IMR-90 (cell line): ENCODE results near the gene CXXC4. TPM values are rescaled to one million over a fixed set of nuclear protein-coding genes. Genes with fewer than 3 reads are reported as not detected.

Experiments used
- ATAC-seq: fragments of 200-7000 bp; cut with Tn5 transposase; 2 replicates; pipeline ENCODE4 v1.9.1; 2020; ENCODE audit warnings: low read depth, mild to moderate bottlenecking, moderate library complexity
- BruUV-seq: library from RNA; stranded (reverse); fragments of 400-500 nt; replicated peaks from 2 replicates; lab custom pipeline; 2021; lab: Mats Ljungman, UMichigan
- CTCF ChIA-PET: fragments of 300-600 bp; formaldehyde crosslinking; extraction: SDS; loops from one replicate; lab custom pipeline; 2021; ENCODE audit warnings: antibody characterized with exemption; lab: Yijun Ruan, JAX
- POLR2A ChIA-PET: fragments of 300-600 bp; sonication (Branson Sonifier 250); formaldehyde crosslinking; loops from one replicate; lab custom pipeline; 2022; ENCODE audit warnings: antibody characterized with exemption; ENCODE audit not compliant: unreplicated experiment; lab: Charles Lee
- DNase-seq: peaks from one replicate; pipeline ENCODE4 v3.0.0; 2013
- H2AFZ ChIP-seq: replicated peaks from 2 replicates; pipeline ENCODE3; 2013; ENCODE audit warnings: low read length, mild to moderate bottlenecking; ENCODE audit not compliant: poor library complexity
- H2AK5ac ChIP-seq: 2 replicates; pipeline ENCODE4 v1.6.1; 2013; ENCODE audit warnings: low read depth, low read length, inconsistent platforms
- H2AK9ac ChIP-seq: replicated peaks from 2 replicates; pipeline ENCODE3; 2013; ENCODE audit warnings: mild to moderate bottlenecking, low read depth, low read length, moderate library complexity; ENCODE audit not compliant: poor library complexity
- H2BK120ac ChIP-seq: 2 replicates; pipeline ENCODE4 v1.6.1; 2013; ENCODE audit warnings: low read depth, low read length, inconsistent platforms
- H2BK15ac ChIP-seq: 3 replicates; pipeline ENCODE4 v1.6.1; 2013; ENCODE audit warnings: low read depth, low read length, inconsistent platforms
- H2BK20ac ChIP-seq: 2 replicates; pipeline ENCODE4 v1.6.1; 2013; ENCODE audit warnings: low read depth, mild to moderate bottlenecking, inconsistent platforms, low read length, moderate library complexity
- H2BK5ac ChIP-seq: 2 replicates; pipeline ENCODE4 v1.6.1; 2013; ENCODE audit warnings: mild to moderate bottlenecking, low read depth, low read length, inconsistent platforms; ENCODE audit not compliant: poor library complexity, severe bottlenecking
- H3K14ac ChIP-seq: replicated peaks from 2 replicates; pipeline ENCODE4 v1.6.1; 2013; ENCODE audit warnings: low read depth, low read length, inconsistent platforms
- H3K18ac ChIP-seq: 2 replicates; pipeline ENCODE4 v1.6.1; 2013; ENCODE audit warnings: low read depth, low read length, control low read depth
- H3K23ac ChIP-seq: 2 replicates; pipeline ENCODE4 v1.6.1; 2013; ENCODE audit warnings: low read depth, low read length, inconsistent platforms
- H3K27ac ChIP-seq: 2 replicates; pipeline ENCODE4 v1.5.1; 2013; ENCODE audit warnings: mild to moderate bottlenecking, control low read depth, low read length; ENCODE audit not compliant: insufficient read depth
- H3K27me3 ChIP-seq: 2 replicates; pipeline ENCODE4 v1.6.1; 2013; ENCODE audit warnings: low read length; ENCODE audit not compliant: control insufficient read depth, insufficient read depth
- H3K36me3 ChIP-seq: 2 replicates; pipeline ENCODE4 v1.6.1; 2013; ENCODE audit warnings: low read length, mixed read lengths; ENCODE audit not compliant: control insufficient read depth, insufficient read depth
- H3K4ac ChIP-seq: 2 replicates; pipeline ENCODE4 v1.6.1; 2013; ENCODE audit warnings: low read depth, low read length, inconsistent platforms
- H3K4me1 ChIP-seq: 2 replicates; pipeline ENCODE4 v1.6.1; 2013; ENCODE audit warnings: low read length, mixed read lengths; ENCODE audit not compliant: control insufficient read depth, insufficient read depth
- H3K4me2 ChIP-seq: 2 replicates; pipeline ENCODE4 v1.6.1; 2013; ENCODE audit warnings: low read depth, mild to moderate bottlenecking, control low read depth, low read length, moderate library complexity
- H3K4me3 ChIP-seq: 2 replicates; pipeline ENCODE4 v1.5.1; 2013; ENCODE audit warnings: low read depth, mild to moderate bottlenecking, control low read depth, low read length, moderate library complexity; ENCODE audit not compliant: insufficient read depth
- H3K56ac ChIP-seq: 2 replicates; pipeline ENCODE4 v1.6.1; 2013; ENCODE audit warnings: low read length, inconsistent platforms; ENCODE audit not compliant: insufficient read depth; ENCODE audit errors: extremely low read depth
- H3K79me1 ChIP-seq, 2 experiments: 2 replicates each; pipeline ENCODE4 v1.6.1; 2013; ENCODE audit warnings: low read length in 2 of 2, inconsistent platforms in 1 of 2, low read depth in 1 of 2
- H3K9ac ChIP-seq: 2 replicates; pipeline ENCODE4 v1.6.1; 2013; ENCODE audit warnings: low read depth, low read length, control low read depth
- H3K9me1 ChIP-seq: 2 replicates; pipeline ENCODE4 v1.6.1; 2013; ENCODE audit warnings: low read length, inconsistent platforms; ENCODE audit not compliant: insufficient read depth
- H3K9me3 ChIP-seq: 2 replicates; pipeline ENCODE4 v1.6.1; 2013; ENCODE audit warnings: low read length; ENCODE audit not compliant: control insufficient read depth, insufficient read depth
- H4K20me1 ChIP-seq: 2 replicates; pipeline ENCODE4 v1.6.1; 2013; ENCODE audit warnings: low read length, inconsistent platforms; ENCODE audit not compliant: insufficient read depth
- H4K5ac ChIP-seq: 2 replicates; pipeline ENCODE4 v1.6.1; 2013; ENCODE audit warnings: mild to moderate bottlenecking, low read depth, low read length, control low read depth
- H4K8ac ChIP-seq, 2 experiments: 2 replicates each; pipeline ENCODE4 v1.6.1; 2013; ENCODE audit warnings: low read depth in 2 of 2, low read length in 2 of 2, control low read depth in 1 of 2, inconsistent platforms in 1 of 2
- H4K91ac ChIP-seq: 2 replicates; pipeline ENCODE4 v1.6.1; 2013; ENCODE audit warnings: low read depth, low read length, inconsistent platforms; ENCODE audit not compliant: insufficient read depth
- BHLHE40 ChIP-seq: fragments of 150-350 bp; IDR thresholded peaks from 2 replicates; pipeline ENCODE4 v1.6.1; 2016; ENCODE audit warnings: mild to moderate bottlenecking, low read depth, low read length
- NFE2L2 ChIP-seq: fragments of 150-350 bp; IDR thresholded peaks from 2 replicates; pipeline ENCODE4 v1.6.1; 2016; ENCODE audit warnings: low read depth, mild to moderate bottlenecking, low read length
- RFX5 ChIP-seq: IDR thresholded peaks from 2 replicates; pipeline ENCODE4 v1.8.0; 2012; ENCODE audit warnings: low read depth, mild to moderate bottlenecking, low read length, moderate library complexity
- SMC3 ChIP-seq: fragments of 150-350 bp; IDR thresholded peaks from 2 replicates; pipeline ENCODE4 v1.6.1; 2016; ENCODE audit warnings: low read depth, mild to moderate bottlenecking, antibody characterized with exemption, low read length, moderate library complexity
- WGBS, 2 experiments: methylation state at CpG; one replicate each; pipeline versions ENCODE4 v1.1.5 to v1.1.7; 2013; ENCODE audit warnings: missing lambda C conversion rate in 2 of 2; ENCODE audit not compliant: insufficient read length in 1 of 2; ENCODE audit errors: extremely low coverage in 2 of 2; 5-methylcytosine and 5-hydroxymethylcytosine counted together
- dilution Hi-C: fragments of 300-500 bp; cut with HindIII; formaldehyde crosslinking; loops from one replicate; pipeline ENCODE4 v1.14.3; 2018; ENCODE audit warnings: low sequenced_read_pairs; ENCODE audit not compliant: unreplicated experiment
- in situ Hi-C: fragments of 300-500 bp; cut with MboI; formaldehyde crosslinking; loops from 3 replicates; pipeline ENCODE4 v1.14.3; 2019; ENCODE audit warnings: low sequenced_read_pairs, inconsistent platforms, mixed read lengths
- intact Hi-C: fragments of 100-400 bp; cut with micrococcal nuclease; formaldehyde crosslinking; loops from 2 replicates; pipeline ENCODE4 v1.10.0; 2022
- polyA plus RNA-seq, 3 experiments: library from polyadenylated mRNA; depleted of rRNA; stranded (reverse); fragments of >200 nt; gene quantifications; 2 replicates each; pipeline ENCODE4 v1.2.3, GENCODE V29; 2012; ENCODE audit warnings: low replicate concordance in 1 of 3
- total RNA-seq: library from RNA; depleted of rRNA; stranded (reverse); fragments of >200 nt; gene quantifications from 2 replicates; pipeline ENCODE4 v1.2.3, GENCODE V29; 2012
- TF ChIP-seq, protein P1 (sequence below): conservative IDR thresholded peaks from 2 replicates; pipeline ENCODE4 v1.5.1; 2012; ENCODE audit warnings: mild to moderate bottlenecking, low read depth, low read length, improper control_type of control experiment

The CXXC4 gene
- total and polyA plus RNA-seq, 2 of the 4 experiments (the other 2 are of a cell fraction): not detected

DNA sequence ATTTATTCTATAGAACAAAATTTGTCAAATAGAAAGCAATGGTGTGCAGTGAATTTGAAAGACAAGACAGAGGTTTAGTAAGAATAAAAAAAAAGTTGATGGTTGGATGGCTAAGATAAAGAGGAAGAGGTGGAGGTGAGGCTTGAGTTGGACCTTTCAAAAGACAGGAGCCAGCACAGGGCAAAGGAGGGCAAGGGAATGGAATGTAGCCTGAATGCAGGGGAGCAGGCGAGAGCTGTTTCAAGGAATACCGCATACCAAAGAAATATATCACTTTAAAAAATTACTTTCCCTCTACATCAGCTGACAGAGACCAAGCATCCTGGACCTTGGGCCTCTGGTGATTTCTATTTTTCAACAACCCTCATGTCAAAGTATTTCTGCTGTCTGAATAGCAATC lies 38.0 kb upstream of the CXXC4 start:
- Histone ChIP-seq H2AK9ac (no peak overlapping the region), H3K27ac (no peak overlapping the region), H2AK5ac (no peak overlapping the region), H3K9ac (no peak overlapping the region), H3K4ac (no peak overlapping the region), H2BK5ac (no peak overlapping the region), H3K56ac (no peak overlapping the region), H3K18ac (no peak overlapping the region), H2BK120ac (no peak overlapping the region), H2BK15ac (no peak overlapping the region), H3K79me1 (no peaks in the 10 kb centered on the region), H3K14ac (no peak overlapping the region), H3K4me1 (no peaks in the 10 kb centered on the region), H4K20me1 (no peaks in the 10 kb centered on the region), H3K23ac (no peak overlapping the region), H3K4me2 (no peak overlapping the region), H3K9me1 (no peaks in the 10 kb centered on the region), H3K4me3 (no peak overlapping the region), H3K36me3 (no peaks in the 10 kb centered on the region), H4K5ac (no peak overlapping the region), H2BK20ac (no peak overlapping the region), H3K27me3 (no peaks in the 10 kb centered on the region), H4K8ac (no peak overlapping the region), H2AFZ (no peak overlapping the region), H4K91ac (no peak overlapping the region), H3K9me3 (no peaks in the 10 kb centered on the region)
- no peak for ATAC-seq
- no peak for DNase-seq
- dilution Hi-C loops: no loop called here
- POLR2A ChIA-PET: no interaction called here
- in situ Hi-C loops: no loop called here
- no CpG with 5 or more reads among the region's 2 CpGs for WGBS, 2 experiments
- CTCF ChIA-PET: no interaction called here
- no TSS peak for BruUV-seq
- intact Hi-C loops: no loop called here
- TF ChIP-seq, protein P1, sequence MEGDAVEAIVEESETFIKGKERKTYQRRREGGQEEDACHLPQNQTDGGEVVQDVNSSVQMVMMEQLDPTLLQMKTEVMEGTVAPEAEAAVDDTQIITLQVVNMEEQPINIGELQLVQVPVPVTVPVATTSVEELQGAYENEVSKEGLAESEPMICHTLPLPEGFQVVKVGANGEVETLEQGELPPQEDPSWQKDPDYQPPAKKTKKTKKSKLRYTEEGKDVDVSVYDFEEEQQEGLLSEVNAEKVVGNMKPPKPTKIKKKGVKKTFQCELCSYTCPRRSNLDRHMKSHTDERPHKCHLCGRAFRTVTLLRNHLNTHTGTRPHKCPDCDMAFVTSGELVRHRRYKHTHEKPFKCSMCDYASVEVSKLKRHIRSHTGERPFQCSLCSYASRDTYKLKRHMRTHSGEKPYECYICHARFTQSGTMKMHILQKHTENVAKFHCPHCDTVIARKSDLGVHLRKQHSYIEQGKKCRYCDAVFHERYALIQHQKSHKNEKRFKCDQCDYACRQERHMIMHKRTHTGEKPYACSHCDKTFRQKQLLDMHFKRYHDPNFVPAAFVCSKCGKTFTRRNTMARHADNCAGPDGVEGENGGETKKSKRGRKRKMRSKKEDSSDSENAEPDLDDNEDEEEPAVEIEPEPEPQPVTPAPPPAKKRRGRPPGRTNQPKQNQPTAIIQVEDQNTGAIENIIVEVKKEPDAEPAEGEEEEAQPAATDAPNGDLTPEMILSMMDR: no peak
- no peak for TF ChIP-seq SMC3
- no peak for TF ChIP-seq NFE2L2
- no peak for TF ChIP-seq BHLHE40
- no peak for TF ChIP-seq RFX5
